Esophagus squamous epithelium (tissue), 5 donors: ENCODE data around the gene CXCR6. TPM values are rescaled to one million over a fixed set of nuclear protein-coding genes. Genes with fewer than 3 reads are reported as not detected.
A peak's percentile ranks its signal among the peaks of the same experiment; 100 is the strongest.

ENCODE experiments used
- DNase-seq: peaks from one replicate; lab custom pipeline; 2025; lab: John Stamatoyannopoulos, UW
- H3K27ac ChIP-seq, 4 donors: fragments of 200-600 bp; sonication (generic); one replicate each; pipeline ENCODE4 v1.5.1; 2016 to 2019; ENCODE audit warnings: mild to moderate bottlenecking in 1 of 4
- H3K27me3 ChIP-seq, 4 donors: fragments of 200-600 bp; sonication (generic); 1 replicate in 3 of 4; 2 replicates in 1 of 4; pipeline versions ENCODE4 v1.5.1 to v1.6.0; 2017 to 2021; ENCODE audit warnings: antibody characterized with exemption in 1 of 4
- H3K36me3 ChIP-seq, 3 donors: fragments of 200-600 bp; sonication (generic); one replicate each; pipeline ENCODE4 v1.5.1; 2016 to 2019
- H3K4me1 ChIP-seq, 3 donors: fragments of 200-600 bp; sonication (generic); one replicate each; pipeline ENCODE4 v1.5.1; 2017 to 2019
- H3K4me3 ChIP-seq, 4 donors: fragments of 200-600 bp; sonication (generic); 1 replicate in 3 of 4; 2 replicates in 1 of 4; pipeline ENCODE4 v1.5.1; 2016 to 2019; ENCODE audit warnings: mild to moderate bottlenecking in 2 of 4, moderate library complexity in 1 of 4
- H3K9me3 ChIP-seq, 3 donors: fragments of 200-600 bp; sonication (generic); one replicate each; pipeline ENCODE4 v1.5.1; 2016 to 2019
- CTCF ChIP-seq, 6 experiments: fragments of 450-650 bp in 4 of 6; fragments of 200-600 bp in 2 of 6; sonication (generic) in 2 of 6; IDR thresholded peaks; one replicate each; pipeline ENCODE4 v1.5.1; 2016 to 2019; ENCODE audit warnings: antibody characterized with exemption in 6 of 6, mild to moderate bottlenecking in 4 of 6, moderate library complexity in 4 of 6
- POLR2A ChIP-seq, 4 donors: fragments of 450-650 bp; IDR thresholded peaks; one replicate each; pipeline ENCODE4 v1.6.1; 2017; ENCODE audit warnings: antibody characterized with exemption in 4 of 4, mild to moderate bottlenecking in 4 of 4, moderate library complexity in 3 of 4
- WGBS, 2 donors: methylation state at CpG; one replicate each; pipeline ENCODE4 v1.1.5; 2018; 5-methylcytosine and 5-hydroxymethylcytosine counted together
- intact Hi-C: fragments of 100-400 bp; cut with DNase I; formaldehyde crosslinking; loops from one replicate; pipeline ENCODE4 v1.15.0; 2022
- total RNA-seq, 4 donors: library from RNA; depleted of rRNA; stranded (reverse); fragments of >200 nt; gene quantifications; one replicate each; pipeline ENCODE4 v1.1.0, GENCODE V29; 2016
- donor health status: DM: yes; HTN: yes; CAD: no.

CXCR6 gene
- total RNA-seq, 4 donors from 2014 or later: 1.7 to 12.0 (median 4.4) TPM

GRCh38 chr3:45966371-45966791 is 23.1 kb downstream of the CXCR6 start:
- TF ChIP-seq POLR2A (IDR thresholded peaks at IDR 0.05): no peak
- no peak for TF ChIP-seq CTCF (IDR thresholded peaks at IDR 0.05)
- Histone ChIP-seq H3K27ac (peak overlapping the region in 1 of 4 donors; percentile 31), H3K4me3 (no peak overlapping the region), H3K27me3 (no peaks in the 10 kb centered on the region), H3K36me3 (peaks cover 66 to 100% (median 74%) of the 10 kb centered on the region in 3 donors), H3K9me3 (no peaks in the 10 kb centered on the region), H3K4me1 (peaks cover 0 to 40% (median 11%) of the 10 kb centered on the region in 3 donors)
- no peak for DNase-seq
- intact Hi-C loops: no loop called here
- 79 to 86% methylated on average over 7 to 11 of the region's 17 CpGs for WGBS, 2 donors

GRCh38 chr3:45966950-45967640 is 23.8 kb downstream of the CXCR6 start:
- TF ChIP-seq CTCF (IDR thresholded peaks at IDR 0.05): no peak
- TF ChIP-seq POLR2A (IDR thresholded peaks at IDR 0.05): no peak
- H3K36me3 ChIP-seq: peaks cover 66 to 100% (median 70%) of the 10 kb centered on the region in 3 donors
- H3K4me1 ChIP-seq: peaks cover 0 to 48% (median 12%) of the 10 kb centered on the region in 3 donors
- no peak for DNase-seq
- H3K9me3 ChIP-seq: no peaks in the 10 kb centered on the region
- intact Hi-C loops: no loop called here
- no peaks in the 10 kb centered on the region for H3K27me3 ChIP-seq
- WGBS, 2 donors: 74 to 79% methylated on average over 9 to 14 of the region's 16 CpGs
- peak overlapping the region in 1 of 4 donors; percentile 16 for H3K27ac ChIP-seq
- no peak overlapping the region for H3K4me3 ChIP-seq

- H3K27me3 ChIP-seq: no peaks in the 10 kb centered on the region
- no peak overlapping the region for H3K4me3 ChIP-seq
- intact Hi-C loops: no loop called here
- 61 to 82% methylated on average over 7 to 8 of the region's 8 CpGs for WGBS, 2 donors
- H3K27ac ChIP-seq: no peak overlapping the region
- peaks cover 0 to 54% (median 18%) of the 10 kb centered on the region in 3 donors for H3K4me1 ChIP-seq
- DNase-seq: no peak
- no peak for TF ChIP-seq CTCF (IDR thresholded peaks at IDR 0.05)
- no peak for TF ChIP-seq POLR2A (IDR thresholded peaks at IDR 0.05)
- H3K36me3 ChIP-seq: peaks cover 62 to 98% (median 64%) of the 10 kb centered on the region in 3 donors
- H3K9me3 ChIP-seq: no peaks in the 10 kb centered on the region
These were observed 24.5 kb downstream of the CXCR6 start for GRCh38 chr3:45967724-45968123.

- H3K4me1 ChIP-seq: peaks cover 0 to 58% (median 22%) of the 10 kb centered on the region in 3 donors
- DNase-seq: no peak
- intact Hi-C loops: no loop called here
- H3K9me3 ChIP-seq: no peaks in the 10 kb centered on the region
- peaks cover 58 to 98% (median 60%) of the 10 kb centered on the region in 3 donors for H3K36me3 ChIP-seq
- whole genome bisulfite sequencing, 2 donors: 81 to 83% methylated on average over 5 to 6 of the region's 9 CpGs
- H3K4me3 ChIP-seq: no peak overlapping the region
- no peaks in the 10 kb centered on the region for H3K27me3 ChIP-seq
- no peak overlapping the region for H3K27ac ChIP-seq
- TF ChIP-seq CTCF (IDR thresholded peaks at IDR 0.05): no peak
- TF ChIP-seq POLR2A (IDR thresholded peaks at IDR 0.05): no peak
These were observed 24.9 kb downstream of the CXCR6 start for GRCh38 chr3:45968149-45968548.

- no peak overlapping the region for H3K4me3 ChIP-seq
- peaks cover 55 to 98% (median 57%) of the 10 kb centered on the region in 3 donors for H3K36me3 ChIP-seq
- TF ChIP-seq POLR2A (IDR thresholded peaks at IDR 0.05): no peak
- no peak for TF ChIP-seq CTCF (IDR thresholded peaks at IDR 0.05)
- 82 to 84% methylated on average over 2 of the region's 2 CpGs for WGBS, 2 donors
- H3K27ac ChIP-seq: no peak overlapping the region
- no peak for DNase-seq
- no peaks in the 10 kb centered on the region for H3K27me3 ChIP-seq
- intact Hi-C loops: no loop called here
- H3K9me3 ChIP-seq: no peaks in the 10 kb centered on the region
- peaks cover 0 to 64% (median 22%) of the 10 kb centered on the region in 3 donors for H3K4me1 ChIP-seq
These were observed 25.4 kb downstream of the CXCR6 start for GRCh38 chr3:45968706-45969105.
